Coronary artery (tissue), 2 donors: Measurements from ENCODE around the gene KRTAP10-1.
"Not testable (repeated sequence)": the region's sequence is repeated elsewhere in the genome, so short reads cannot be mapped to it uniquely, and the experiment has no call there.

Source experiments
- DNase-seq: peaks from one replicate; pipeline ENCODE4 v3.0.0-alpha.2; 2017; ENCODE audit warnings: low spot score
- H3K27ac ChIP-seq, 2 donors: fragments of 200-600 bp; sonication (generic); one replicate each; pipeline ENCODE4 v1.5.1; 2016 to 2019
- H3K4me3 ChIP-seq: fragments of 200-600 bp; sonication (generic); 2 replicates; pipeline ENCODE4 v1.5.1; 2016; ENCODE audit warnings: mild to moderate bottlenecking, moderate library complexity
- TF ChIP-seq, protein P1 (sequence below): fragments of 200-600 bp; sonication (generic); IDR thresholded peaks from one replicate; pipeline ENCODE4 v1.5.1; 2019; ENCODE audit warnings: antibody characterized with exemption

The KRTAP10-1 gene

DNA sequence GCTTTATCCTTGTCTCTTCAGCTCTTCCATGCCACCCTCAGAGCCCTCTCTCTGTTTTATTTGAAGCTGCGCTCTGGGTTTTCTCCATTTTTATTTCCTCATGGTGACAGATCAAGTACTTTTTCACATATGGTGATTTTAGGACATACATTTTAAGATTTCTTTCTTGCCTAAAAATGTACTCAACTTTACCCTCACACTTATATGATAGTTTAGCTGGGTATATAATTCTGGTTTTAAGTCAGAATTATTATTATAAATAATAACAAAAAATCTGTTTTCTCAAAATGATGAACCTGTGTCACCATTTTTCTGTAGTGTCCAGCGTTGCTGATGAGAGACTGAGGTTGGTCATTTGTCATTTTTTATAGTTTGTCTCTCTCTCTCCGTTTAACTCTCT lies 41.2 kb upstream of the KRTAP10-1 start:
- no peak for DNase-seq
- H3K27ac ChIP-seq: no peak overlapping the region
- H3K4me3 ChIP-seq: no peak overlapping the region
- TF ChIP-seq, protein P1, sequence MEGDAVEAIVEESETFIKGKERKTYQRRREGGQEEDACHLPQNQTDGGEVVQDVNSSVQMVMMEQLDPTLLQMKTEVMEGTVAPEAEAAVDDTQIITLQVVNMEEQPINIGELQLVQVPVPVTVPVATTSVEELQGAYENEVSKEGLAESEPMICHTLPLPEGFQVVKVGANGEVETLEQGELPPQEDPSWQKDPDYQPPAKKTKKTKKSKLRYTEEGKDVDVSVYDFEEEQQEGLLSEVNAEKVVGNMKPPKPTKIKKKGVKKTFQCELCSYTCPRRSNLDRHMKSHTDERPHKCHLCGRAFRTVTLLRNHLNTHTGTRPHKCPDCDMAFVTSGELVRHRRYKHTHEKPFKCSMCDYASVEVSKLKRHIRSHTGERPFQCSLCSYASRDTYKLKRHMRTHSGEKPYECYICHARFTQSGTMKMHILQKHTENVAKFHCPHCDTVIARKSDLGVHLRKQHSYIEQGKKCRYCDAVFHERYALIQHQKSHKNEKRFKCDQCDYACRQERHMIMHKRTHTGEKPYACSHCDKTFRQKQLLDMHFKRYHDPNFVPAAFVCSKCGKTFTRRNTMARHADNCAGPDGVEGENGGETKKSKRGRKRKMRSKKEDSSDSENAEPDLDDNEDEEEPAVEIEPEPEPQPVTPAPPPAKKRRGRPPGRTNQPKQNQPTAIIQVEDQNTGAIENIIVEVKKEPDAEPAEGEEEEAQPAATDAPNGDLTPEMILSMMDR: no peak

DNA sequence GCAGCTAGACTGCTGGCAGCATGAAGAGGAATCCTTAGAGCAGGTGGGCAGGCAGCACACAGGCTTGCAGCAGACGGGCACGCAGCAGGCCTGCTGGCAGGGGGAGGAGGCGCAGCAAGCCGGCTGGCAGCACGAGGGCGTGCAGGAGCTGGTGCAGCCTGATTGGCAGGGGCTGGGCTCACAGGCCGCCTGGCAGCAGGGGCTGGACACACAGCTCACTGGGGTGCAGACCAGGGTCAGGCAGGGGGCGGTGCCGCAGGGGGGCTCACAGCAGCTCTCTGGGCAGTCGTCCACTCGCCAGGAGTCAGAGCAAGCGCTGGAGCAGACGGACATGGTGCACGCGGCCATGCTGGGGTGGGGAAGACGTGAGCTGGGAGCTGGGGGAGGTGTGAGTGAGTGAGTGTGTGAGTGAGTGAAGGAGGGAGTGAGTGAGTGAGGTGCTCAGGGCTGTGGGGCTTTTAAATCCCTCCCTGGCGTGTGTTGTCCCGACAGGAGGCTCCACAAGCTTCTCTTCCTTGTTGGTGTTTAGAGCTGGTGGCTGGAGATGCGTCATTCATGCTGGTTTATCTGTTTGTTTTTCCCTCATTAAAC lies 40.3 kb upstream of the KRTAP10-1 start, which contains the start of gene KRTAP10-5:
KRTAP10-5 (minus strand) TSS at position 374 of the 591 bp plus-strand sequence; CDS start at position 348, 26 bp downstream.
- DNase-seq, H3K4me3 ChIP-seq, H3K27ac ChIP-seq: not testable (repeated sequence)

DNA sequence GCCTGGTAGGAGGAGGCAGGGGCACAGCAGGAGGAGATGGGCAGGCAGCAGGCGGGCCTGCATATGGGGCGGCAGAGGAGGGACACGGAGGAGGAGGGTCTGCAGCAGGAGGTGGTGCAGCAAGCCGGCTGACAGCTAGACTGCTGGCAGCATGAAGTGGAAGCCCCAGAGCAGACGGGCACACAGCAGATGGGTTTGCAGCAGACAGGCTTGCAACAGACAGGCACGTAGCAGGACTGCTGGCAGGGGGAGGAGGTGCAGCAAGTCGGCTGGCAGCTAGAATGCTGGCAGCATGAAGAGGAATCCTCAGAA lies 39.8 kb upstream of the KRTAP10-1 start:
- no peak overlapping the region for H3K4me3 ChIP-seq
- TF ChIP-seq, protein P1: no peak
- no peak for DNase-seq

DNA sequence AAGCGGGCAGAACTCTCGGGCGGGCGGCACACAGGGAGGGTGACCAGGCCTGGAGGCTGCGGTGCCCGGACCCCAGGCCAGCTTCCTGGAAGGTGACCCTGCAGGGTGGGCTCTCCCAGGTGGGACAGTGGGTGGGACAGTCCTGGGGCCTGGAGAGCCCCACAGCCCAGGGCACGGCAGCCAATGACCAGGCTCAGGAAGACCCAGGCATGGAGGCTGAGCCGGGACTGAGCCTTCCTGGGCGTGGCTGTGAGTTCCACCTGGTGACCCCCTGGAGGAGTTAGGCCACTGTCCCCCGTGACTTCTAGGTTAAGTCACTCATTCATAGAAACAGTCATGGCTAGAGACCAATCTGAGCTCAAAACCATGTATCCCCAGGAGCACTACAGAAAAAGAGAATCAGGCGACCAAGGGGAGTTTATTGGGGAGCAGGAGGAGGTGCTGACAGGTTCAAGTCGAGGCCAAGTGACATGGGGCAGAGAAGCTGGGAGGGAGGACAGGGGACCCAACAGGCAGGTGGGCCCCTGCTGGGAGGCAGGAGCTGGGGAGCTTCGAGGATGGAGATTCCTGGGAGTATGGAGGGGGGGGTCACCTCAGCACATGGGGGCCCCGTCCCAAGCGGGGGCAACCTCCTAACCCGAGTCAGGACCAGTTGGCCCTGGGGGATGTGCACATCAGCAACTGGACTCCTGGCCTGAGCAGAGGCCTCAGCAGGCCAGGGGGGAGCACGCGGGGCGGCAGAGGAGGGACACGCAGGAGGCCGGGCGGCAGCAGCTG lies 39.2 kb upstream of the KRTAP10-1 start:
- Histone ChIP-seq H3K27ac (no peak overlapping the region), H3K4me3 (no peak overlapping the region)
- TF ChIP-seq, protein P1: no peak
- no peak for DNase-seq

More for the DNA sequence above, 39.8 kb upstream of the KRTAP10-1 start:
- H3K27ac ChIP-seq: no peak overlapping the region

DNA sequence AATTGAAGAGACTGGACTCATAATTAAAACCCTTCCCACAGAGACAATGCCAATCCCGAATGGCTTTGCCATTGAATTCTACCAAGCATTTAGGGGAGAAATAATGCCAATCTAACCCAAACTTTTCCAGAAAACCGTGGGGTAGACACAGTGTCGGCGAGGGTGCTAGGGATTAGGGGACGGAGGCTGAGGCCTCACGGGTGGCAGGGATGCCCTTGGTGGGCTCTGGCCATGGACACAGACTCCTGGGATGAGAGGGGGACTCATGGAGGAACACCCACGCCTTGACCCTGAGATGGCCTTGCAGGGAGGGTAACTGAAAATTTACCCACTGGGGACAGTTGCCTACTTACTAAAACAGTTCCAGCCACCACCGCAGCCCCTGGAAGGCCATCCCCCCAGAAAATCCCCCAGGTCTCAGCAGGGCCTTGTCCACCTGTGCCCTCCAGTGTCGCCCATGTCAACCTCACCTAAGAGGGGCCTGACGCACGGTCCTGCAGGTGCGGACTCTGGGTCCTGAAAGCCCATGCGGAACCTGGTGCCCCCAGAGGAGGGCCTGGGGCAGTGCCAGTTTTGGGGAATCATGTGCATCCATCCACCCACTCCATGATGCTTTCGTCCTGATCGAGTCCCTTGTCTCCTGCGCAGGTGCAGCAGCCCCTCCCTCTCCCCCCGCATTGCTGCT lies 38.5 kb upstream of the KRTAP10-1 start:
- DNase-seq: no peak
- H3K4me3 ChIP-seq: no peak overlapping the region
- TF ChIP-seq, protein P1: no peak
- H3K27ac ChIP-seq: no peak overlapping the region

DNA sequence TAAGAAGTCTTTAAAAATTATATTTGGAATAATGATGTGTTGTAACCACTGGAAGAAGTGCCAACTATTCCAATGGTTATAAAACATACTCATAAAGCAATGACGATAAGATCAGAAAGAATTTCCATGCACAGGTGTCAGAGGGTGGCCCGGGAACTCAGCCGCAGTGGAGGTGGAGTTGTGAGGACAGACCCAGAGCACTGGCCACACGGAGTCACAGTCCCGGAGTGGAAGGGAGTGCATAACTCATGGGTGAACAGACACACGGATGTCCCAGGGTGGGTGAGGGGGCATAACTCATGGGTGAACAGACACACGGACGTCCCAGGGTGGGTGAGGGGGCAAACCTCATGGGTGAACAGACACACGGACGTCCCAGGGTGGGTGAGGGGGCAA lies 36.0 kb upstream of the KRTAP10-1 start:
- Histone ChIP-seq H3K4me3 (no peak overlapping the region), H3K27ac (no peak overlapping the region)
- no peak for DNase-seq
- TF ChIP-seq, protein P1: no peak

DNA sequence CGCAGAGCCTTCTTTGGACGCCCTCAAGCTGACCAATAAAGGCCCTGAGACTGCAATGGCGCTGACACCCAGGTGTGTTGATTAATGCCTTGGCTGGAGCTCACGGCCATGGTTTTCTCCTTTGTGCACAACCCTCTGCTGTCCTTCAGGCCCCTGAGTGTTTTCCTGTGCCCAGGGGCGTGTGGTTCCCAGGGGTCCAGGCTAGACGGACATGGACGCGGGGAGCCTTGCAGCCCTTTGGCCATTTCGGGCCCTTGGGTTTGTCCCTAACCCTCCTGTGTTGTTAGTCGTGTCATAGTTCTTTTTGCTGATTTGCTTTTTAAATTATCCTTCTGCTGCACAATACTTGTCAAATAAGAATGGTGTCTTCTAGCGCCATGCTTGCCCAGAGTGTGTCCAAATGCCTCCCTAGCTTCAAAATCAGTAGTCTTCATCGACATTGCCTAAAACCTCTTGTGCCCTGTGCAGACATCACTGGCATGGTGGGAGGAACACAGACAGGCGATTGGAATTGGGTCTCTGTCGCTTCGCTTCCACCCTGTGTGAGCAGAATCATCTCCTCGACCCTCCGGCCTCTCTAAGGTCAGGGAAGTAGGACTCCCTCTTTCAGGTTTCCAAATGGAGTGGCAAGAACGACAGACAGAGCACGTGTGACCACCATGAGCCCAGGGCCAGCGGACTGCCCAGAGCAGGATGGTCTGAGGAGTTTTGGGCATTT lies 35.5 kb upstream of the KRTAP10-1 start:
- no peak overlapping the region for H3K27ac ChIP-seq
- H3K4me3 ChIP-seq: no peak overlapping the region
- DNase-seq: no peak
- TF ChIP-seq, protein P1: no peak
